ENCODE results near the gene LRP2BP.
"Not testable (repeated sequence)": the region's sequence is repeated elsewhere in the genome, so short reads cannot be mapped to it uniquely, and the experiment has no call there.

GRCh38 chr4:185329879-185330510 is 65.7 kb downstream of the LRP2BP start:
- not testable (repeated sequence) for TF ChIP-seq POLR2A (IDR thresholded peaks at IDR 0.05; ENCODE audit: low read length); GATA1 (IDR thresholded peaks at IDR 0.05; ENCODE audit: low read depth, low read length)

All from erythroblast (primary cell).